Colon (tissue), 2 donors: ENCODE results near the gene NPIPA8.
"Not testable (repeated sequence)": the region's sequence is repeated elsewhere in the genome, so short reads cannot be mapped to it uniquely, and the experiment has no call there.

ENCODE experiments used
- FAIRE-seq: peaks from 2 replicates; lab custom pipeline; 2012; peaks lifted over from hg19 to GRCh38; lab: Jason Lieb, UNC
- donor health status: control.
- donor health status: control.

Gene NPIPA8

DNA sequence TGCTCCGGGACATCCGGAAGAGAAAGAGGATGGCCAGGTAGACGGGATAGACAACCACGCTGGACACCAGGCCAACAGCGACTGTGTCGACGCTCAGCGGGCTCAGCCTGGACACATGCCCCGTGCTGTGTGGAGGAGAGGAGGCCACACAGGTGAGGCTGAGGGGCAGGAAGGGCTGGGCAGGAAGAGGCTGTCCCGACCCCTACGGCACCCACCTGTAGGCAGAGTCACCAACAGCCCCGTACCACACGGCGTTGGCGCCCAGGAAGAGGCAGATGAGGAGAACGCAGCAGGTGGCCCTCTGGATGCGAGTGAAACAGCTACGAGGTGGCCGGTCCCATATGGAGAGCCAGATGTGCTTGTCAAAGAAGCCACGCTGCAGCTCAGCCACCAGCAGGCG lies at the start of gene NPIPA8:
NPIPA8 (minus strand) TSS at position 101 of the 400 bp plus-strand sequence. CDS start 4,074 bp downstream, outside the sequence.
- FAIRE-seq, result not testable (repeated sequence)

DNA sequence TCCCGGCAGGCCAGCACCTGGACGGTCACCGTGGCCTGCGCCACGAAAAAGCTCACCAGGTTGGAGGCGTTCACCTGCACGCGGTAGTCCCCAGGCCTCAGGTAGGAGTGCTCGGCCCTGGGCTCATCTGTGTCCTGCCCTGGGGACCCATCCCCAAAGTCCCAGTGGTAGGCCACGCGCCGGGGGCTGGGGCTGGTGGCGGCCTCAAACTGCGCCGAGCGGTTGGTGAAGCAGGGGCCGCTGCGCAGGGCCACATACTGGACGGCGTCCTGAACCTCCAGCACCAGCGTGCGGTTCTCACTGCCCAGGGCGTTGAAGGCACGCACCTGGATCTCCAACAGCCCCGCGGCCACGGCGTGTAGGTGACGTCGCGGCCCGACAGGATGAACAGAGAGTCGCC lies 48.7 kb upstream of the NPIPA8 start:
- not testable (repeated sequence) for FAIRE-seq

DNA sequence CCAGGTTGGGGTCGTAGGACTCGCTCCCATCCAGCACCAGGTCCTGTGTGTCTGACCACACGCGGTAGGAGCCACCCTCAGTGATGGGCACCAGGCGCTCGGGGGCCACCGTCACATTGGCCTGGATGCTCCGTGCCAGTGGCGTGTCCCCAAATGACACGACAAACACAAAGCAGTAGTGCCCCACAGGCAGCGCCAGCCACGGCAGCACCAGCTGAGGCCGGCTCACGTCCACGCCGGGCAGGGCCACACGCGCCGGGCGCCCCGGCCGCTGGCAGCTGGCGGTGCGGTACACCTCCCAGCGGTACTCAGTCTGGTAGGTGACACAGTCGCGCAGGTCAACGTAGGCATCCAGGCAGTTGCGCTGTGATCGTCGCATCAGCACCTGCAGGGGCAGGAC lies 48.3 kb upstream of the NPIPA8 start:
- FAIRE-seq, result not testable (repeated sequence)

DNA sequence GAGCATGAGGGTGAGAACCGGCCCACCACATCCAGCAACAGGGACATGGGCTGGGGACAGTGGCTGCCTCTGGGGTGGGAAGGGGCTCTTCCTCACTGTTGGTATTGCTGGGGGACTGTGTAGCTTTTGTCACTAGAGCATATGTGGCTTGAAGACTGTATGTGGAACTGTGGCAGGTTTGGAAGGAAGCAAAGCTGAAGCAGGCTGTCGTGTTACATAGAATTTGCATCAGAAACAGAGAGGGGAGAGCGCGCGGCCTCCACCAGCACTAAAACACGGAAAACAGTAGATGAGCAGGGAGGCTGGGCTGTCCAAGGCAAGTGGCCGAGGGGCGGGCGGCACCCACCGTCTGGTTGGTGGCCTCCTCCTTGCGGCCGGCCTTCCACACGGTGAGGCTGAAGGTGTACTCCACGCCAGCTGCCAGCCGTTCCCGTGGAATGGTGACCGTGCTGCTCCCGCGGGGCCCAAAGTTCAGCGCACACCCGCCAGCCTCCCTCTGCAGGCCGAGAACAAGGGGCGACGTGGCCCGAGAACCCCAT lies 47.6 kb upstream of the NPIPA8 start:
- FAIRE-seq, result not testable (repeated sequence)

DNA sequence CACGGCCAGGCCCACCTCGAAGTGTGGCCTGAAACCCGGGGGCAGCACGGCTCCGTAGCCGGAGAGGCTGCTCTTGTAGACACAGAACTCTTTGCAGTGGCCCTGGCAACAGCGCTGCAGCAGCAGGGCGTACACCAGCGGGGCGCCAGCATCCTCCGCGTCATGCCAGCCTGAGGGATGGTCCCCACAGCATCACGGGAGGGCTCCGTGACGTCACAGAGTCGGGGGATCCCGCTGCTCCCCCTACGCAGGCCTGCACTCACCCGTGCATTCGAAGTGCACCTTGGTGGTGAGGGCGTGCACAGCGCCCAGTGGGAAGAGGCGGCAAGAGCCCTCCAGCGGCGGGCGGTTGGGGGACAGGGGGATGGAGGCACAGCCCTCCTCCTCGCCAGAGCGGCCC lies 46.2 kb upstream of the NPIPA8 start:
- FAIRE-seq, result not testable (repeated sequence)

DNA sequence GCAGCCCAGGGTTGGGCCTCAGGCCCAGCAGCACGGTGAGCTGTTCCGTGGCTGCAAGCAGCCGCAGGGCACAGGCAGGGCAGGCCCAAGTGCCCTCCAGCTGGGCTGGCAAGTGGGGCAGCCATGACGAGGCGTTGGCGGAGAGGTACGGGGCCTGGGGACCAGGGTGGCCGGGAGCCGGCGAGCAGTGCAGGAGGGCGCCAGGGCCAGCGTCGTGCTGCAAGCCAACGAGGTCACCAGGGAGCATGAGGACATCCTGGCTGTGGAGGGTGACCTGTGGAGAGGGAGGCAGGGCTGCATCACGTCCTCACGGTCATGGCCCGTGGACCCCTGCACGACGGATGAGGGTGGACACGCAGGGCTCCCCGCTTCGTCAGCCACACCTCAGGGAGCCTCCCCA lies 11.2 kb upstream of the NPIPA8 start:
- not testable (repeated sequence) for FAIRE-seq

DNA sequence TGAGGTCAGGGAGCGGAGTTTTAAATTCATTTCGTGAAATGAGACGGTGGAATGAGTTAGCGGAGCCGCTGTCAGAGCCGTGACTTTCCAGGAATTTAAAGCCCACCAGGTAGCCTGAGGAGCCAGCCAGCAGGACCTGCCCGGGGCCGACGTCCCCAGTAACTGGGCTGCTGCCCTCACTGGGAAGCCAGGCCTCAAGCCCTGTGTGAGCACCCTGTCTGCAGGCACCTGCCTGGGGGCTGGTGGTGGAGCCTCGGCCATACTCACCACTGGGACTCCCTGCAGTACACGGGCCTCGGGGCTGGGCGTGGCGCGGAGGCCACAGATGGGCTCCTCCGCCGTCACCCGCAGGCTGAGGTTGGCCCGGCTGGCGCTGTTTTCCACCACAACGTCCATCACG lies 10.5 kb upstream of the NPIPA8 start:
- FAIRE-seq, result not testable (repeated sequence)

DNA sequence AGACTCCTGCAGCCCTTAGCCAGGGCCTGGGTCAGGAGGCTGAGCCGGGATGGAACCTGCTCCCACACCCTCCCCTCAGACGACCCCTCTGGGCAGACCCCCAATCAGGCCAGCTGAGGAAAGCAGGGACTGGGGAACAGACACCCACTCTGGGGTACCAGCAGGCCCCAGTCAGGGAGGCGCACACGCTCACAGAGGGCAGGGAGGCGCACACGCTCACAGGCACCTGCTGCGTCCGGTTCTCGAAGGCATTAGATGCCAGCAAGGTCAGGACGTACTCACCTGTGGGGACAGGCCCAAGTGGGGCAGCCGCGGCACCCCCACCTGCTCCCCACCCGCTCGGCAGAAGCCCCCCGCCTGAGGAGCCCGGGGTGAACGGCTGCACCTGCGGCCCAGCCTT lies 8.1 kb upstream of the NPIPA8 start:
- not testable (repeated sequence) for FAIRE-seq

DNA sequence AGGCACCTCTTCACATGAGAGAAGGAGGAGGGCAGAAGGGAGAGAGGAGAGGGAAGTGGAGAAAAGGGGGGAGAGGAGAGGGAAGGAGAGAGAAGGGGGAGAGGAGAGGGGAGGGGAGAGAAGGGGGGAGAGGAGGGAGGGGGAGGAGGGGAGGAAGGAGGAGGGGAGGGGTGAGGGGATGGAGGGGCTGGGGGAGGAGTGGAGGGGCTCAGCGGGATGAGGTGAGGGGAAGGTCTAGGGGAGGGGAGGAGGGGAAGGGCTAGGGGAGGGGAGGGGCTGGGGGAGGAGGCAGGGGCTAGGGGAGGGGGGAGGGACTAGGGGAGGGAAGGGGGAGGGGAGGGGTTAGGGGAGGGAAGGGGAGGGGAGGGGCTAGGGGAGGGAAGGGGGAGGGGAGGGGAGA lies 5.5 kb upstream of the NPIPA8 start:
- FAIRE-seq, result not testable (repeated sequence)

DNA sequence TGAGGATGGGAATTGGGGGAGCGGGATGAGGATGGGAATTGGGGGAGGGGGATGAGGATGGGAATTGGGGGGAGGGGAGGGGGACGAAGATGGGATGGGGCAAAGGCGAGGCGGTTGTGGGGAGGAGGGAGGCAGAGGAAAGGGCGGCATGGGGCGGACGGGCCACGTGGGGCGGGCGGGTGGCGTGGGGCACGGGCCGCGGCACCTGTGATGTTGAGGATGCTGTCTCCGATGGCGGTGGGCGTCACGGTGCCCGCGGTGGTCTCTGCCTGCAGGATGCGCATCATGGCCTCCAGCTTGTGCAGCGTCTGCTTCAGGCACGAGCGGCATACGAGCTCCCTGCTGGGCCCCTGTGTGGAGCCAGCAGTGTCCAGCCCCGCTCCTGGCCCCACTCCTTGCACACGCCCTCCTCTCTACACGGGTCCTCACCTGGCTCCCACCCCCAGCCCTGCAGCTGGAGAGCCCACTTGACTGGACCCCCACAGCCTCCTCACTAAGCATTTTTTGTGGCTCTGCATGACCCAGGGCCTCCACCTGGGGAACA lies 5.0 kb upstream of the NPIPA8 start:
- FAIRE-seq, result not testable (repeated sequence)

DNA sequence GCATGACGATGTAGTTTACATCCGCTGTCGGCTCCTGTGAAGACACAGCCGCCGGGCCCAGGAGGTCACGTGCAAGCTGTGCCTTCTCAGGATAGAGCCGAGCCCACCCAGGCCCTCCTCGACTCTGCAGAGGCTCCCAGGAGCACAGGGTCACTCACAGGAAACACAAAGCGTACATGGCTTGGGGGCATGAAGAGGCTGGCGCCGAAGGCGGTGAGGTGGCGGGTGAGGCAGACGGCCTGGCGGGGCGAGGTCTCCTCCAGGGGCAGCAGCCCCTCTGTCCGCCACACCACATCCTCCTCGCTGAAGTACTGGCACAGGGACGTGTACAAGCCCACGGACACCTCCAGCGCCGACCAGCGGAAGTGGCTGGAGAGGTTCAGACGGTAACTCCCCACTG lies 2.7 kb upstream of the NPIPA8 start:
- not testable (repeated sequence) for FAIRE-seq

DNA sequence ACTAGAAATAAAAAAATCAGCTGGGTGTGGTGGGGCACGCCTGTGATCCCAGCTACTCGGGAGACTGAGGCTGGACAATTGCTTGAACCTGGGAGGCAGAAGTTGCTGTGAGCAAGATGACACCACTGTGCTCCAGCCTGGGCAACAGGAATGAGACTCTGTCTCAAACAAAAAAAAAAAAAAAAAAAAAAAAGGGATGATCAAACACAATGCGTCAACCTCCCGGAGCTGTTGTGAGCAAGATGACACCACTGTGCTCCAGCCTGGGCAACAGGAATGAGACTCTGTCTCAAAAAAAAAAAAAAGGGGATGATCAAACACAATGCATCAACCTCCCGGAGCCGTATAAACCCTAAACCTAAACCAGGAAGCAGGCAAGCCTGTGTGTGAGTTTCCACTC lies 24.7 kb downstream of the NPIPA8 start:
- FAIRE-seq, result not testable (repeated sequence)

DNA sequence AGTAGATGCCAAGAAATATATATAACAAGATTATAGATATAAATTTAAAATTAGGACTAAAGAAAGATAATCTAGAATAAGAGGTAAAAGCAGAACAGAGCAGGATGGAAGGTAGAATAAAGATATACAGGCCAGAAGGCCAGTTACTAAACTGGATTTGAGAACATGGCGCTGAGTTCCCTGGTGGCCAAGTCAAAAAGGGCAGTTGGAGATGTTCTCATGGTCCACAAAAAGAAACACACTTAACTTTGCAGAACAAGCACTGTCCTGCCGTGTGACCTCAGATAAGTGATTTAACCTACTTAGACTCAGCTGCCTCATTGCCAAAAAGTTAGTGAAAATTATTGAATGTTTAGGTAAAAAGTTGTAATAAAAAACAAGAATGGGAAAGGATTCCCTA lies 27.4 kb downstream of the NPIPA8 start:
- FAIRE-seq, result not testable (repeated sequence)

DNA sequence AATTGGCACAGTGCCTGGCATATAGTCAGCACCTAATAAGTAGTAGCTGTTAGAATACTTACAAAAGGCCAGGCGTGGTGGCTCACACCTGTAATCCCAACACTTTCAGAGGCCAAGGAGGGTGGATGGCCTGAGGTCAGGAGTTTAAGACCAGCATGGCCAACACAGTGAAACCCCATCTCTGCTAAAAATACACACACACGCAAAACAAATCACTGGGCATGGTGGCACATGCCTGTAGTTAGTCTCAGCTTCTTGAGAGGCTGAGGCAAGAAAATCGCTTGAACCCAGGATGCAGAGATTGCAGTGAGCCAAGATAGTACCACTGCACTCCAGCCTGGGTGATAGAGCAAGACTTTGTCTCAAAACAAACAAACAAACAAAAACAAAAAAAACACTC lies 29.3 kb downstream of the NPIPA8 start:
- FAIRE-seq, result not testable (repeated sequence)

DNA sequence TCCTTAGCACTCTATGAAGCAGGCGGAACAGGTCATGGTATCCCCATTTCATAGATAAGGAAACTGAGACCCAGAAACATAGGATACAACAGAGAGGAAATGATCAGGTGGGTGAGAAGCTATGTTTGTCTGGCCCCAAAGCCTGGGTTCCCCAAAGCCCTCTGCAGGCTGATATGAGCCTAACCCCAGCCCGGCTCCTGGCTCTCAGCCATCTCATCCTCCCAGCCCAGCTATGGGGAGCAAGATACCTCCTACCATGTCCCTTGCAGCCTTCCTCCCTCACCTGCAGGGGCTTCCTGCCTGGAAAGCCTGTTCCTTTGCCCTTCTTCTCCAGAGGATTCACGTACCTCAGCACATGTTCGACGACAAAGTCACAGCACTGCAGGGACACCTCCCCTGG lies 30.5 kb downstream of the NPIPA8 start:
- FAIRE-seq, result not testable (repeated sequence)

DNA sequence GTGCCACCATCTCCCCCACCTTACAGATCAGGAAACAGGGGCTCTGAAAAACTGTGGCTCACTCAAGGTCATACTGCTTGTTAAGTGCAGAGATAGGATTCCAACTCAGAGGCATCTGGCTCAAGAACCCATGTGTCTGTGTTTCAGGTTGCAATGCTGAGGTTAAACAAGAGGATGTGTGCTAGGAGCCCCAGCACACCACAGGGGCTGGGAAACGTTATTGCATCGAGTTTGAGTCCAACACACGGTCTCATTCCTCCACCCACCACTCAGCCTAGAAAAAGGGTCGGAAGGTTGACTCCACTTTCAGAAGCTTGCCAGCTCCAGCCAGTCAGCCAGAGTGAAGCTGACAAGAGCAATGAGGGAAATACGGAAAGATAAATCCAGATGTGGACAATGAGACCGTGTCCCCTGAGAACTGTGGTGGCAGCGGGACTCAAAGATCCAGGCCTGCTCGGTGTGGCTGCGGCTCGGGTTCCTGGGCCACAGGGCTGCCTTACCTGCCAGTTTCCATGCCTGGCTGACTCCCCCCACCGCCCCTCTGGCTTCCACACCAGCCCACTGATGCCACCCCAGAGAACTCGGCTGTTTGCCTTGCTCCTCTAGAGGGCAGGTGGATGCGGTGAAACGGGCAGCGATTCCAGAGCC lies 33.4 kb downstream of the NPIPA8 start:
- FAIRE-seq, result not testable (repeated sequence)

DNA sequence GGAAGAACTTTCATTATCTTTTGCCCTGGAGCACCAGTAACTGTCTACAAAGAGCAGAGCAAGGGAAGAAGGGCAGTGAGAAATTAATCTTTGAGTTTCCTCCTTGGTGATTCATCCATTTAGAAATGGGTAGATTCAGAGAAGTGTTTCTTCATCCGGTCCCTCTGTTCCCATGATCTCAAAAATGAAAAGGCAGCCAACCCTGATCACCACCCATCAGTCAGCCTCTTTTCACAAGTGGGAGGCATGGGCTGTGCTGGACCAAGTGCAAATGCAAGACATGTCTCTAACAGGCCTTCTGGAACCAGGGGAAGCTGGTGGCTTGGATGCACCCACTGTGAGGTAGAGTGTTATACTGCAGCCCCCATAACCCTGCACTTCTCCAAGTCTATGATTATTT lies 38.8 kb downstream of the NPIPA8 start:
- FAIRE-seq, result not testable (repeated sequence)

DNA sequence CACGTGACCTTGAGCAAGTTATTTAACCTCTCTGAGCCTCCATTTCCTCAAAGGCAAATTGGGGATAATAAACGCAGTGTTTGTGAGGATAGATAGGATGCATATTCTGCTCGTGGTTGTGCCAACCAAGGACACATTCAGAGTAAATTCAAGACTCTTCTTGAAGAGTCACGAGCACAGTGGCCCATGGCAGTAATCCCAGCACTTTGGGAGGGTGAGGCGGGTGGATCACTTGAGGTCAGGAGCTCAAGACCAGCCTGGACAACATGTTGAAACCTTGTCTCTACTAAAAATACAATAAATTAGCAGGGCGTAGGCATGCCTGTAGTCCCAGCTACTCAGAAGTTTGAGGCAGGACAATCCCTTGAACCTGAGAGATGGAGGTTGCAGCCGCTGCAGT lies 39.6 kb downstream of the NPIPA8 start:
- FAIRE-seq, result not testable (repeated sequence)

DNA sequence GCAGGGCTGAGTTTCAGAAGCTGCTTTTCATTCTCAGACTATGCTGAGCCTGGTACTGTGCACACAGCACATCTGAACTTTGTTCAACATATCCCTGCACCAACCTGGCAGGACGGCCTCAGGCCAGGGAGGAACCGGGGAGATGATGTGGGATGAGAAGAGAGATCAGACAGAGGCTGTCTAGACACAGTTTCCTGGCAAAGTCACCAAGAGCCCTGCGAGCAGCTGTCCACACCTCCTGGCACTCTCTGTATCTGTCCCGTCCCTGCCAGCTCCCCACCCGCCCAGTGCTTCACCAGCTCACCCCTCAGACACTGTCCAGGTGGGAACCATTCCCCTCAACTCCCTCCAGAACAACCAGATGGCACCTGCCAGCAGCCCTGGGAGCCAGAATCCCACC lies 42.2 kb downstream of the NPIPA8 start:
- not testable (repeated sequence) for FAIRE-seq

DNA sequence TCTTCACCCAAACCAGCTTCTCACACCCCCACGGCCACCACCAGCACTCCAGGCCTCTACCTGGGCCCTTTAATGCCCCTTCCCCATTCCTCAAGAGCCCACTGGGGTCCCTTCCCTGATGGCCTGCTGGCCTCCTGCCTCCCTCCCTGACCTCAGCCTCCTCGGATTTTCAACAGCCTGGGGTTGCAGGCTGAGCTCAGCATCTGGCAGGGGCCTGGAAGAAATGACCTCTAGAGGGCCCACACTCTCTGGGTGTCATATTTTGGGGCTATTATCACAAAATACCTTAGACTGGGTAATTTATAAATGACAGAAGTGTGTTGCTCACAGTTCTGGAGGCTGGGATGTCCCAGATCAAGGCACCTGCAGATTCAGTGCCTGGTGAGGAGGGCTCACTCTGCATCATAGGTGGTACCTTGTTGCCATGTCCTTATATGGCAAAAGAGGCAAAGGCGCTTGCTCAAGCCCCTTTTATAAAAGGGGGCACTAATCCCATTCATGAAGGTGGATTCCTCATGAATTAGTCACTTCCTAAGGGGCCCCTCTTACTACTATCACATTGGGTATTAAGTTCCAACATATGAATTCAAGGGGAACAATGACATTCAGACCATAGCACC lies 43.1 kb downstream of the NPIPA8 start:
- not testable (repeated sequence) for FAIRE-seq

DNA sequence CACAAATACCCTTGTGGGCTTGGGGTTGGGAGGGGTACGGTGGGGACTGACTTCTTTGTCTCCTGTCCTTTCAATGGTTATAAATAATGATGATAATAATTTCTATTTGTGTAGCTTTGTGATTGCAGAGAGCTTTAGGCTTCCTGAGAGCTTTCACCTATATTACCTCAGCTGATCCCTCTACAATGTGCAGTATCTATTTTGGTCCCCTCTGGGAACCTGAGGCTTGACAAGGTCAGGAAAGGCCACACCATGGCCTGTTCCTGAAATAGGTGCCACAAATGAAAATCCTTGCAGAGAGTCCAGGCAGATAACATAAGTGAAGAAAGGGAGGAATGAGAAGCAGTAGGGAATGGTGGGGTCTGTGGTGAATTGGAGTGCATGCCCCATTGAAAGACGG lies 45.6 kb downstream of the NPIPA8 start:
- not testable (repeated sequence) for FAIRE-seq

DNA sequence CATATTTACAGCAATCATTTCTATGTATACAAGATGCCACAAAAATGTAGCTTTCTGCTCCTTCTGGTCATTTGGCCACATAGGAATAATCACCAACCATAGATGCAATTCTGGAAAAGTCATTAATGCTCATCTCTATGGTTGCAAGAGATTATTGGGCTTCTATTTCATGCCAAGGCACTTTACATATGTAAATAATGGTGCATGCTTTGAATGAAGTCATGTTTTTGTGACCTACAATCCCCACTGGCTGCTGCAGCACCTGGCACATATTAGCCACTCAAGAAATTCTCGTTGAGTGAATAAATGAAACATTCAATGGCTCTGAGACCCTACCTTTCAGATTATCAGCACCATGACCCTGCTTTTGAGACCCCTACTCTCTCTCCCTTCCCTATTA lies 50.2 kb downstream of the NPIPA8 start:
- FAIRE-seq, result not testable (repeated sequence)

DNA sequence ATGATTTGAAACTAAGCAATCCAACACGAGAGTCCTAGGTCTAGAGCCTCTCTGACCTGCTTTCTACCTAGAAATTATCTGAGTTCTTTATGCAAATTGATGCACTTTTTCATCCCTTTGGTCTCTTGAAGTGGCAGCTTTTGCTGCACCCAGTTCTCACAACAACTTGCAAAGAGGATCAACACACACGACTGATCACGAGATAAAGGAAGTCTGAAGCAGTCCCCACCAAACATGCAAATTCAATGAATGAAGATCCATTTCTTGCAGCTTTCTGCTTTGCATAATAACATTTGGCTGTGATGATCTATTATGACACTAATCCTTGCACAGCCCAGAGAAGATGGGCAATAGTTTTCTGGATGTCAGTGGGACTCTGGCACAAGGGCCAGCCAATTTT lies 56.2 kb downstream of the NPIPA8 start:
- FAIRE-seq, result not testable (repeated sequence)
